Stimulated activated CD8-positive, alpha-beta memory T cell treated with anti-CD3 and anti-CD28 coated beads, Interleukin-4, amount 100 ng/mL, for 48 hours (primary cell): ENCODE results near the gene BCKDHB.
"Not testable (repeated sequence)": the region's sequence is repeated elsewhere in the genome, so short reads cannot be mapped to it uniquely, and the experiment has no call there.

ENCODE experiments used
- DNase-seq: peaks from one replicate; pipeline ENCODE4 v3.0.0-alpha.2; 2020

The BCKDHB gene

DNA sequence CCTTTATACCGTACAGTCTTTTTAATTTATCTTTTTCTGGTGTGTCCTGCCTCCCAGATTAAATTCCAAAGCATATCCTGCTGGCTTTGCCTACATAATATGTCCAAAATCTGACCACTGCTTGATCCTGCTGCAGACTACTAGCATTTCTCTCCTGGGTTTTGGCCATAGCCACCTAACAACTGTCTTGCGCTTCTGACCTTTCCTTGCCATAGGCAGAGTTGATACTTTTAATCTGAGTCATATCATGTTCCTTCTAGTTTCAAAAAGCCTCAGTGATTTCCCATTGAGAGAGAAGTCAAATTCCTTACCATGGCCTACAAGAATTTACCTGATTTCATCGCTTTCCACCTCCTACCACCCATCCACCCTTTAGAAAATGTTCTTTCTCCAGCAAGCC lies 104.8 kb downstream of the BCKDHB start:
- DNase-seq, result no peak

DNA sequence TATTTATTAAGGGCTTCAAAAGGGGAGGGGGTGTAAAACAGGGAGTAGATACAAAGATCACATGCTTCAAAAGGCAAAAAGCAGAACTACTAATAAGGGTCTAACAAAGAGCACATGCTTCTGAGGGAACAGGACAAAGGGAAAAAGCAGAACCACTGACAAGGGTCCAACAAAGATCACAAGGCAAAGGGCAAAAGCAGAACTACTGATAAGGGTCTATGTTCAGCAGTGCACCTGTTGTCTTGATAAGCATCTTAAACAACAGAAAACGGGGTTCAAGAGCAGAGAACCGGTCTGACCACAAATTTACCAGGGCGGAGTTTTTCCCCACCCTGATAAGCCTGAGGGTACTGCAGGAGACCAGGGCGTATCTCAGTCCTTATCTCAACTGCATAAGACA lies 105.4 kb downstream of the BCKDHB start:
- DNase-seq, result not testable (repeated sequence)

DNA sequence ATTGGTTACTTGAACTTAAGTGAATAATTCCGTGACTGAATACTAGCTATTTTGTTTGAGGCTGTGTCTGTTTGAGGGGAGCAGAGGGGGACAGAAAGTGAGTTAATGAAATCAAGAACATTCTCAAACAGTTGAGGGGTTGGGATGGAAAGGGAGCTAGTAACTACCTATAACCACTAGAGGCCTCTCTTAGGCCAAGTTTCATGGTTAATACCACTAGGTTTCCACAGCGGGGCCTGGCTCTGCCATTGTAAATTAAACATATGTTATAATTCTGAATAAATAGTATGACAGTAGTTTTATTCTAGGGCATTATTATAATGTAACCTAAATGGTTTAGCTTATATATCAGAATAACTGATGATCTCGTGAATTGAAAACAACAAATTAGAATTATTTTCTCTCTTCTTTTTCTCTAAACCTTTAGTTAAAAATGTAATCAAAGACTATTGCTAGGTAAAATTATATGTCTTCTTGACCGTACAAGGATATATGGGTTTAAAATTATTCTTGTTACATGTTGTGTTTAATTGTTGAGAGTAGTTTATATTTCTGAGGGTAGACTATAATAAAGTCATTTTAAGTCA lies 108.1 kb downstream of the BCKDHB start:
- DNase-seq, result peak; percentile 29

DNA sequence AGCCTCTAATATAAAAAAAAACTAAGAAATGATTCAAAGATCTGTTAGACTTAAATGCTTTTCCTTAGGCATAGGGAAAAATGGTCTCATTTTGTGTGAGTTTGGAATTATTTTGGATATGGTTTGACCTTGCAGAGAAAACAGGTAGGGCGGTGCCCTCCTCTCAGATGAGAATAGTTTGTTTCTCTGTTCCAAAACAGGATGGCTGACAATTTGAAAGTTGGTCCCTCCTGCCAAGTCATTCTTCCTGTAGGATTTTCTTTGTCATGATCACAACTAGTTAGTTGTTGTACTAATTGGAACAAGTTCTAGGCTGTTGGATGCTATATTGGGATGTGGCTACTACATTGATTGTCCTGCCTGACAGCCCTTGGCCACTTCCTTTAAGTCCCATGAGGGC lies 108.6 kb downstream of the BCKDHB start:
- DNase-seq, result no peak

DNA sequence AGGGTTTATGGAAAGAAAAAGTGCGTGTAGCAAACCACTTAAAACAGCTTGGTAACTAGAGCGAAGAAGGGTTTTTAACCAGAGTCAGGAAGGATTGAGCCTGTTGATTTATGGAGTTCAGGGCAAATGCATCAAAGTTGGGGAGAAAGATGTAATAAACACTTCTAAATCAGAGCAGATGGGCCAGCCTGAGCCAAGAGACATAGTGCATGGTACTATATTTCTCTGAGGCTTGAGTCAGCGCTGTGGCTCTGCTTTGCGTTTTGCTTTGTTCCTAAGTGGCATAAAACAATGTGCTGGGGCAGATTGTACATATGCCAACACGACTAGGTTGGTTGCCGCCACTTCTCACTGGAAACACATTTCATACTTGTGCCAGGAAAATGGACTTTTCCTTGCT lies 111.3 kb downstream of the BCKDHB start:
- no peak for DNase-seq

DNA sequence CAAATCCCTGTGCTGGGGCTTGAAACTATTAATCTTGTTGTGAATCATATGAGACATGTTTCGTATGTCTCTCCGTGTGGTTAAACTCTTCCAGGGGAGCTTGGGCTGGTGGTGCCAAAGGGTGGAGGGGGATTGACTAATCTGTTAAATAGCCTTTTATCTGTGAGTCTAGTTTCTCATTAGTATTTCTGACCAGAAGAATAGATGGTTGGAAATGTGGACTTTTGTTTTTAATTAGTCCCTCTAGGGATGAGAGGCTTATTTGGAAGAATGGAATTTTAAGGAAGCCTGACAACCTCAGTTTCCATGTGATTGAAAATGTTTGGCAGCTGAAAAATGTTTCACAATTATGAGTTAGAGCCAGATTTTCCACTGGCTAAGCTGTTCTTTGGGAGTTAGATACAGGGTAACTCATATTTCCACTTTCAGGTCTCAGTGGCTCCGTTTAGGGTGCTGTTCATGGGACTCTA lies 117.3 kb downstream of the BCKDHB start:
- no peak for DNase-seq

DNA sequence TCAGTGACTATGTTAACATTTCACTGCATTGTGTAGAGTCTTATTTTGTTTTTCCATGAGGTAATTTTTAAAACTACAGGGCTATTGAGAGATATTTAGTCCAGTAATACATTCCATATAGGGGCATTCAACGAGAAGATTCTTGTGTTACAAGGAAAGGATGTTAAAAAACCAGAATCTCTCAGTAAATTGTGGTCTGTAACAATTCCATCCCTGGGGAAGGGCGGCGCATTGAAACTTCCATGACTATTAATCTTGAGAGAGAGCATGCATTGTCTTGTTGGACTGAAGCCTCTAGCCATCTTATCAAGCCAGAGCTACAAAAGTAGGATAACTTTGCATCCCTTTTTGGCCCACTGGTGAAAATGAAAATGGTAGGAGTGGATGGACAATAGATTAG lies 119.7 kb downstream of the BCKDHB start:
- DNase-seq, result no peak

DNA sequence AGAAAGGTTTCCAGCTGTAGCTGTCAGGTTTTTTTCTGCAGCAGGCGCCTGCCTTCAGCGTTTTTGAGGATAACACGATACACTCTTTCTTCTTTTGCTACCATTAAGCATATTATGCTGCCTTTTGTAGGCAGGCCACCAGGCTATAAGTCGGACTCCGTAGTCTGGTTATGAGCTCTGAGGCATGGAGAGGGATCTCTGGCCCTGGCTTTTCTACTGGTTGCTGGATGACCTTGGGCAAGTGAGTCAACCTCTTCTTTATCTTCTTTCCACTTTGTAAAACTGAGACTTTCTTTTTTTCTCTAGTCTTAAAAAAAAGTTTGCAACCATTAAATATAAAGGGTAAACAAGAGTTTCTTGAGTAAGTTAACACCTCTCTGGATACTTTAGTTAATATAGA lies 120.2 kb downstream of the BCKDHB start:
- no peak for DNase-seq

DNA sequence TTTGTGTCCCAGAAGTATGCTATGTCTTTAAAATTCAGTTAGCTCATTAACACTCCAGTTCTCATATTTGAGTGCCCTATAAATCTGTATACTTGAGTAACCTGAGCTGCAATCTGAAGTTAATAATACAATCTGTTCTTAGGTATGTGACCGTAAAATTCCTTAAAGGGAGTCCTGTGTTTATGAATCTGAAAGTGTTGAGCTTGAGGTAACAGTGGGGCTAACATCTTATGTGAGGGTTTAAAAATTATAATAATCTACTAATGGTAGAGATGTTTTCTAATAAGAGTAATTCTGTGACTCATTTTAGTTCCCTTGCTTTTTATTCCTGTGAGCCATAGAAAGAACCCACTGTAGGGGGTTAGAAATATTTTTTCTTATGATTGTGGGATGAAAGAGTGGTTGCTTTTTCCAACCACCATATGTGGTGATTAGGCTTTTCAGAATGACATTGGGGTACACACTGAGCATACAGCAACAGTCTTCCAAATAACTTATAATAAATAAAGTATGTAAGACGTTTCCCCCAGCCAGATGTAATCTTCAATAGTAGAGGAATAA lies 121.2 kb downstream of the BCKDHB start:
- no peak for DNase-seq

DNA sequence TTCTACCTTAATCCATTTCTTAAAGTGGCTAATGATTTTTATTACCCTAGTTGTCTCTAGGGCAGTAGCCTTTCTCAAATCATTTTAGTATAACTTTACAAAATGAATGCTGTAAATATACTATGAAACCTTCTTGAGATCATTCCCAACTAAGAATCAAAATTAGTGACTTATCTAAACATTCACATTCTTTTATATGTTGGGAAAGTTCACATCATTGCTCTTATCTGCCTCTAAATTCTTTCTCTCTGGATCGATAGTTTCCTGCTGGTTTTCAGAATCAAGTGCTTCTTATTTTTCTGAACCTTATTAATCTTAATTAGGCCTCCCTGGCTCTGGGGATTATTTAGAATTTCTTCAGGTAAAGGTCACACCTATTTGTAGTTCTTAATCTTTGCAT lies 126.8 kb downstream of the BCKDHB start:
- DNase-seq, result no peak

DNA sequence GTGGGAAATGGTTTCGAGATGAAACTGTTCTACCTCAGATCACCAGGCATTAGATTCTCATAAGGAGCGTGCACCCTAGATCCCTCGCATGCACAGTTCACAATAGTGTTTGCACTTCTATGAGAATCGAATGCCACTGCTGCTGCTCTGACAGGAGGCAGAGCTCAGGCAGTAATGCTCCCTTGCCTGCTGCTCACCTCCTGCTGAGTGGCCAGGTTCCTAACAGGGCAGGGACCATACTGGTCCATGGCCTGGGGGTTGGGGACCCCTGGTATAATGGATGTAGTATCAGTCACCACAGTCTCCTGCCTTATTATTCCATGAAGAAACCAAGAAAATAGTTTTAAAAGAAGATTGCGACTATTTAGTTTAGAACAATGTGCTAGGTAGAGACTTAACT lies 127.5 kb downstream of the BCKDHB start:
- no peak for DNase-seq

DNA sequence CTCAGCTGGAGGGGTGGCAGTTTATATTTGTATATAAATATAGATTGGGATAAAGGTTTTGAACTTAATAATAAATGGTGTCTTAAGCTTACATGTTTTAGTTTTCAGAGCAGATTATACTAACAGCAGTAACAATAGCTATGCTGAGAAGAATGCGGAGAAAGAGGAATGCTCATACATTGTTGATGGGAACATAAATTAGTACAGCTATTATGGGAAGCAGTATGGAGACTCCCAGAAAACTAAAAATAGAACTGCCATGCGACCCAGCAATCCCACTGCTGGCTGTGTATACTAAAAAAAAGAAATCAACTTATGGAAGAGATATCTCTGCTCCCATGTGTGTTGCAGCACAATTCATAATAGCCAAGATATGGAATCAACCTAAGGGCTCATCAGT lies 127.9 kb downstream of the BCKDHB start:
- DNase-seq, result no peak

DNA sequence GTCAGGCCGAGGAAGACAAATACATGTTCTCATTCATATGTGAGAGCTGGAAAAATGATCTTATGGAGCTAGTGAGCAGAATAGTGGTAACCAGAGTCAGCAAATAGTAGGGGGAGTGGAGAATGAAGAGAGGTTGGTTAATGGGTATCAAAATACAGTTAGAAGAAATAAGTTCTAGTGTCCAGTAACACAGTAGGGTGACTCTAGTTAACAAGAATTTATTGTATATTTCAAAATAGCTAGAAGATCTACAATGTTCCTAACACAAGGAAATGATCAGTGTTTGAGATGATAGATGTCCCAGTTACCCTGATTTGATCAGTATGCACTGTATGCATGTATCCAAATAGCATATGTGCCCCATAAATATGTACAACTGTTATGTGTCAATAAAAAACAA lies 128.4 kb downstream of the BCKDHB start:
- DNase-seq, result no peak

DNA sequence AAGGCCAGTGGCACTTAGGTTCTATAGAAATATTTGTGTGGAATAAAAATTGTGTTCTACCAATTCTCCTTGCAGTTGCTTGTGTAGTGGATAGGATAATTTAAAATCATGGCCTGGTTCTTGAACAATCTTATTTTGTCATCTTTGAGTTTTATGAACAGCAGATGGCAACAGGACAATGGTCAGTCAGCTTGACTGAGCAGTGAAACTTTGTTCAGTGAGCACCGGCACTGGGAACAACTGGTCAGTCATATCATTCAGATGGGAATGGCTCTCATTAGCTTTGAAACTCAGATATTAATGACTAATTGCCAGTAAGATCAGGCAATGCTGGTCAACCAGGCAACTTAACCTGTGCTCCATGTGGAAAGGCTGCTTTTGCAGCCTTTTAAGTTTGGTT lies 129.2 kb downstream of the BCKDHB start:
- DNase-seq, result no peak

DNA sequence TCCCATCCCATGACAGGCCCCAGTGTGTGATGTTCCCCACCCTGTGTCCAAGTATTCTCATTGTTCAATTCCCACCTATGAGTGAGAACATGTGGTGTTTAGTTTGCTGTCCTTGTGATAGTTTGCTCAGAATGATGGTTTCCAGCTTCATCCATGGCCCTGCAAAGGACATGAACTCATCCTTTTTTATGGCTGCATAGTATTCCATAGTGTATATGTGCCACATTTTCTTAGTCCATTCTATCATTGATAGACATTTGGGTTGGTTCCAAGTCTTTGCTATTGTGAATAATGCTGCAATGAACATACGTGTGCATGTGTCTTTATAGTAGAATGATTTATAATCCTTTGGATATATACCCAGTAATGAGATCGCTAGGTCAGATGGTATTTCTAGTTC lies 132.3 kb downstream of the BCKDHB start:
- not testable (repeated sequence) for DNase-seq

DNA sequence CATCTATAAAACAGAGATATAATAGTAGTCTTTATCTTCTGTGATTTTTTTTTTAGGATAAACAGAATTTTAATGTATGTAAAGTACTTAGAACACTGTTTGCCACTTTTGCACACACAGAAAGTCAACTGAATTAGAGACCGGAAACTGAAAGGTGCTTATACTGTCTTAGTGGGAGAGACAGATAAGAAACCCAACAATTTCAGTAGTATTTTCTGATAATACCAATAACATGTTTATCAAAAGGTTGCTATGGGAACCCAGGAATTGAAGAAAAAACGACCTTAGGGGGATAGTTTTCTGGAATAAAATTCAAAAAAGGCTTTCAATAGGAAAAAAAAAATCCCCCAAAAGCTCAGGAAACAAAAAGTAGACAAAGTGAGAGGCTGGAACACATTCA lies 138.6 kb downstream of the BCKDHB start:
- DNase-seq, result no peak

DNA sequence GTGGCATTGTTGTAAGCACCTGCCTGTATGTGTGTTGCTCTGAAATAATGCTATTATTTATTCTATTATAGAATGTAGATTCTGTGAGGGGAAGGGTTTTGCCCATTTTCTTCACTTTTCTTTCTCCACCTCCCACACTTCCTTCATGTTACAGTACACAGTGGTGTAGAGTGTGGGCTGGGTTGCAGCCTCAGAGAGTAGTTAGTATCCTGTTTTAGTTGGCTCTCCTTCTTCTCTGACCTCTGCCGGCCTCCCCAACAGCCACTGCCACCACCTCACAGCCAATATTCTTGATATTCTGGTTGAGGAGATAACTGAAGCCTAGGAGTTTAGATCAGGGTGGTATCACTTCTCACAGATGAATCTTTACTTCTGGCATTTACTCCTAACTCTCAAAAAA lies 143.4 kb downstream of the BCKDHB start:
- DNase-seq, result no peak

DNA sequence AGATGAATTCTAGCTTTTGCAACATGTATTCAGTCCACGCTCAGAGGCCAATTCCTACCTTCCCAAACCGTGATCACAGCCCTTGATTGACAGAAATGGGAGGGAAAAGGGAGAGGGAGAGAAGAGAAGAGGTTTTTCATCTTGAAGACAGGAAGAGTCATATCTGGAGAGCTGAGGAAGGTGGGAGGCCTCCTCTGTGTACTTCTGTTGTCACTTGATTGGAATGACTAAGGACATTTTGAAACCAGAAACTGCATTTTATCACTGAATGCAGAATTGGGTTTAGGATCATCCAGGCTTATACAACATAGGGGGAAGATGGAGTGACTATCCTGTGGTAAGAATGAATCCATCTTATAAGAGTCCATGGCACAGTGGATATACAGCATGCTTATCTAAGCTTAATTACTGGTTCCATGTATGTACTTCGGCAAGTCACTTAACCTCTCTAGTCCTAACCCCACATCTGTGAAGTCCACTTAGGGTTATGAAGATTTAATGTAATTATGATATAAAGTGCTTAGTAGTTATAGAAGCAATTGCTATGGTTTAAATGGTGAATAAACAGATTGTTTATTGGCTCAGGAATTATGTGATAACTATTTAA lies 144.0 kb downstream of the BCKDHB start:
- DNase-seq, result no peak

DNA sequence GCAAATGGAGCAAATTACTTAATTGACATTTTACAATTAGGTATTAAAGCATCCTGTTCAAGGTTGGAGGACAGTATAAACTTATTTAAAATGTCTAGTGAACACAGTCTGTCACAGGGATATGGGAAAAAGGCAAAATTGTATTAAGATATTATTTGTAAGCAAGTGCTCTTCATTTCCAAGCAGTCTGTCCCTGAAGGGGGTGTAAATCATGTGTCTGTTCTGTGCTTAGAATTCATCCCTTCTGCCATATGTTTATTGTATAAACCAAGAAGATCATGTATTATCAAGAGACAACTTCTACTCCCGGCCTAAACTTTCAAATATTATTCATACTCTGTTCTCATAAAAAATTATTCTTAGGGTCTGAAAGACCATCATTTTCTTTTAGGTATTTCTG lies 144.8 kb downstream of the BCKDHB start:
- no peak for DNase-seq

DNA sequence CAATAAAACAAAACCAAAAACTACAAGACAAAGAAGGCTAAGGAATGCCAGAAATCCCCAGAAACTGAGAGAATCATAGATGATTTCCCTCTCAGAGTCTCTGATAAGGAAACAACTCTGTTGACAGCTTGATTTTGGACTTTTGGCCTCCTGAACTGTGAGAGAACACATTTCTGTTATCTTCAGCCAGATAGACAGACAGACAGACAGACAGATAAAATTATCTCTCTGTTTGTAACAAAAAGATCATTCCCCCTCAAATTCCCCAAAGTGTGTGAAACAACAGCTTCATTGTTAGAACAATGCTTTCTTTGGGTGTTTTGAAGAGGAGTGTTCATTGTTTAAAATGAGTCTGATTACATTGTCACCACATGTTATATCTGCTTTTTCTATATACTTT lies 148.2 kb downstream of the BCKDHB start:
- DNase-seq, result no peak

DNA sequence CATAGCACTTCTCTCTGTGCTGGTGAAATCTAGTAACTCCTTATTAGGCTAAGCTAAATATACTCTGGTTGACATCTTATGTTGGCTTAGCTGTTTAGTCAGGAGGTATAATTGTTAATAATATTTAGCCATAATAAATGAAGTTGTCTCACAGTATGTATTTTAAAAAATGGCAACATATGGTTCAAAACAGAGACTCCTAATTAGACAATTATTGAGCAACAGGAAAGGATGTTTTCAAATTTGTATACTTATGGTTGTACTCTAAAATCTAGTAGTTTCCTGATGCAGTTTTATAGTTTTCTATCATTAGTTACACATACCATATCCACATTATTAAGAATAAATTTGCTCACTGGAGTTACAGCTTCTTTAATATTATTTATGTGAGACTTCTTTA lies 150.2 kb downstream of the BCKDHB start:
- no peak for DNase-seq

DNA sequence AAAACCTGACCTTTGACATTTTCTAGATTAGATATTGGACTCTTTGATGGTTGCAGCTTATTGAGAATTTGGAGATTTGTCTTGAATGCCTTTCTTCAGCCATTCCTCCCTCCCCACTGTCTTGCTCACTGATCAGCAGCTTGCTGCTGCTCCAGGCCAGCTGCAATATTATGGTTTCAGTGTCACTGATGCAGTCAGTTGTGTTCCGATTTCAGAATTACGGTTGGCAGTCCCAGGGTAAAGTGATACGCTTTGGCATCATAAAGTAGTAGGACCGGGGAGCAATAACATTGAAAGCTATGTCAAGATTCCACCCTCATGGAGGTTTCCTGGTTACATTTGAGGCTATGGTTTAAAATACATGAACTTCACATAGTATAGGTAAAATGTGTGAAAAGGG lies 152.6 kb downstream of the BCKDHB start:
- no peak for DNase-seq

DNA sequence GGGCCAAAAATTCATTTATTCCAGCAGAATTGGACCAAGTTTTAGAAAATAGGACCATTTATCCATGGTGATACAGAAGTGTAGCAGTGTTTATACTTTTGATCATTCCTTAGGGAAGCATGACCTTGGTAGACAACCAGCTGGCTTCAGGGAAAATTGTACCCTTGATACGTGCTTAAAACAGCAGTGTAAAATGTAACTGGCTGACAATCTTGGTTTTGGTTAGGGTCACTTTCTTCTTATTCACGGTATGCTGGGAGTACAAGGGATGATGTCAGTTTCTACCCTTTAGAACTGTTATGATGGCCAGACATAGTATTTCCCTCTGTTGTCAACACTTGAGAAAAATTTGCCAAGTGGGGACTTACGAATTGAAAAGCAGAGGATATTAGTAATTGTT lies 157.1 kb downstream of the BCKDHB start:
- DNase-seq, result no peak

DNA sequence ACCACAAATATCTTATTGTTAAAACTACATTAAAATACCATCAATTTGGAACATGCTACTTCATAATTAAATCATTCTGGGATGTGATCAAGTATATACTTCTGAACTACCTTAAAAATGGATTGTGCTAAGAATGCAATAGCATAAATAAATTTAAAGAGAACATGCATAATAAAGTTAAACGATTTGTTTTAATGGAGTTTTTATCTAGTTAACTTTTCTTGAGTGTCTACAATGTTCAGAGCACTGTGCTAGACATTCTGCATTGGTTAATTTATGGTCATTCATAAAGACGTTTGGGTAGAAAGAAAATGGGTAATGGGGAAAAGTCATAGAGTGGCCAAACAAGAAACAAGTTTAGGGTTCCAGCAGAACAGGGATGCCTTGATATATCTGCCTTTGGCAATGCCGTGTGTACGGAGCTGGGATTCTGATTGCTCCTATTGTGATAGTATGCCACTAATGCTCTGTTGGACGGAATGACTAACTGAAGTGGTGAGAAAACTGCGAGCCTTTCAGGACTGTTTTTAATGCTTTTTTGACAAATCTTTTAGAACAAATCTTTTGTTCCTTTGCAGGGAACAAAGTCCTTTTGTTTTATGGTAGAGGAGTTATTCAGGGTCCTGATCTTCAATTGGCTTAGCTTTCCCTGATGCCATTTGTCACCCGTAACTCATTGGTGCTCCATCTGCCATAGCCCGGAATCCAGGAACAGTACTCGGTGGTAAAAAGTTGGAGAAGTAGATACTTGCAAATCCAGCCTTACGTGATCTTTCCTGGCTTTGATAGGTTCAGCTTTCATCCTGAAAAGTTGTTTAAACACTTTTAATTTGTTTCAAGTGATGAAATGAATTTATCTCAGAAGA lies 162.6 kb downstream of the BCKDHB start:
- no peak for DNase-seq
